WTC11 (cell line): Measurements from ENCODE around the gene FBXO7. TPM values are rescaled to one million over a fixed set of nuclear protein-coding genes. Genes with fewer than 3 reads are reported as not detected.

ENCODE experiments used
- ATAC-seq: fragments of 200-7000 bp; cut with Tn5 transposase; 2 replicates; pipeline ENCODE4 v1.10.0; 2021; ENCODE audit warnings: mild to moderate bottlenecking, moderate library complexity
- CTCF ChIA-PET: fragments of 300-600 bp; sonication (Branson Sonifier 250); formaldehyde crosslinking; loops from one replicate; lab custom pipeline; 2021; ENCODE audit warnings: antibody characterized with exemption; lab: Charles Lee
- POLR2A ChIA-PET: fragments of 350-600 bp; sonication (Branson Sonifier 250); formaldehyde crosslinking; loops from one replicate; lab custom pipeline; 2021; ENCODE audit warnings: antibody characterized with exemption; lab: Charles Lee
- DNase-seq: peaks from one replicate; pipeline ENCODE4 v3.0.0; 2021; ENCODE audit warnings: low spot score
- H3K27ac Mint-ChIP-seq: 2 replicates; pipeline ENCODE4 v1.8.0; 2021; ENCODE audit warnings: mixed read lengths
- H3K27me3 Mint-ChIP-seq: 2 replicates; pipeline ENCODE4 v1.8.0; 2021; ENCODE audit warnings: low read depth, mild to moderate bottlenecking, moderate library complexity, mixed read lengths
- H3K36me3 Mint-ChIP-seq: 2 replicates; pipeline ENCODE4 v1.8.0; 2021; ENCODE audit warnings: mixed read lengths
- H3K4me1 Mint-ChIP-seq: 2 replicates; pipeline ENCODE4 v1.8.0; 2022; ENCODE audit warnings: mixed read lengths
- H3K4me3 Mint-ChIP-seq: 2 replicates; pipeline ENCODE4 v1.8.0; 2021; ENCODE audit warnings: mild to moderate bottlenecking, moderate library complexity, mixed read lengths
- H3K9me3 Mint-ChIP-seq: 2 replicates; pipeline ENCODE4 v1.8.0; 2021; ENCODE audit warnings: mixed read lengths
- FOXP1 ChIP-seq: sonication (generic); formaldehyde crosslinking; IDR thresholded peaks from 2 replicates; pipeline ENCODE4 v1.8.0; 2022; ENCODE audit warnings: missing genetic modification reagents, mild to moderate bottlenecking, moderate library complexity, borderline replicate concordance
- IRF2 ChIP-seq: sonication (generic); formaldehyde crosslinking; IDR thresholded peaks from 2 replicates; pipeline ENCODE4 v1.8.0; 2022; ENCODE audit warnings: low read depth, missing genetic modification reagents, borderline replicate concordance
- KAT7 ChIP-seq: sonication (generic); formaldehyde crosslinking; IDR thresholded peaks from 2 replicates; pipeline ENCODE4 v1.8.1; 2023; ENCODE audit warnings: missing genetic modification reagents, mild to moderate bottlenecking, borderline replicate concordance
- NFYB ChIP-seq: sonication (generic); formaldehyde crosslinking; conservative IDR thresholded peaks from 2 replicates; pipeline ENCODE4 v1.8.0; 2022; ENCODE audit warnings: low read depth, missing genetic modification reagents
- NR2C2 ChIP-seq: sonication (generic); formaldehyde crosslinking; IDR thresholded peaks from 2 replicates; pipeline ENCODE4 v1.8.0; 2022; ENCODE audit warnings: mild to moderate bottlenecking, missing genetic modification reagents
- PRRX2 ChIP-seq: fragments of 250-450 bp; sonication (Bioruptor Pico); IDR thresholded peaks from 2 replicates; pipeline ENCODE4 v1.8.0; 2021; ENCODE audit warnings: mild to moderate bottlenecking
- RORB ChIP-seq: fragments of 250-450 bp; sonication (Bioruptor Pico); IDR thresholded peaks from 2 replicates; pipeline ENCODE4 v1.9.0; 2021; ENCODE audit warnings: mild to moderate bottlenecking
- TCF7 ChIP-seq: sonication (generic); formaldehyde crosslinking; IDR thresholded peaks from 2 replicates; pipeline ENCODE4 v1.8.0; 2022; ENCODE audit warnings: mild to moderate bottlenecking, low read depth, missing genetic modification reagents, moderate library complexity
- TEAD4 ChIP-seq: sonication (generic); formaldehyde crosslinking; IDR thresholded peaks from 2 replicates; pipeline ENCODE4 v1.8.0; 2022; ENCODE audit warnings: mild to moderate bottlenecking, missing genetic modification reagents
- ZNF219 ChIP-seq: sonication (generic); formaldehyde crosslinking; IDR thresholded peaks from 2 replicates; pipeline ENCODE4 v1.8.0; 2023; ENCODE audit warnings: missing genetic modification reagents, mild to moderate bottlenecking, borderline replicate concordance
- ZNF416 ChIP-seq: fragments of 250-450 bp; sonication (Bioruptor Pico); IDR thresholded peaks from 2 replicates; pipeline ENCODE4 v1.9.0; 2021; ENCODE audit warnings: mild to moderate bottlenecking, inconsistent platforms
- total RNA-seq: library from RNA; stranded (reverse); gene quantifications from 3 replicates; pipeline ENCODE4 v1.2.3, GENCODE V29; 2021
- TF ChIP-seq, protein P1 (sequence below): fragments of 250-450 bp; sonication (Bioruptor Pico); IDR thresholded peaks from 2 replicates; pipeline ENCODE4 v1.9.0; 2021; ENCODE audit warnings: mild to moderate bottlenecking, borderline replicate concordance
- TF ChIP-seq, protein P2 (sequence below): fragments of 250-450 bp; sonication (Bioruptor Pico); IDR thresholded peaks from 2 replicates; pipeline ENCODE4 v1.9.0; 2021; ENCODE audit warnings: moderate library complexity, mild to moderate bottlenecking, inconsistent platforms, borderline replicate concordance
- TF ChIP-seq, protein P3 (sequence below): fragments of 200-600 bp; IDR thresholded peaks from 2 replicates; pipeline ENCODE4 v1.8.0; 2022; ENCODE audit warnings: antibody characterized with exemption
- TF ChIP-seq, protein P4 (sequence below): sonication (generic); formaldehyde crosslinking; IDR thresholded peaks from 2 replicates; pipeline ENCODE4 v1.8.0; 2022; ENCODE audit warnings: missing genetic modification reagents
- TF ChIP-seq, protein P5 (sequence below): sonication (generic); formaldehyde crosslinking; IDR thresholded peaks from 2 replicates; pipeline ENCODE4 v1.8.1; 2023; ENCODE audit warnings: mild to moderate bottlenecking, missing genetic modification reagents, borderline replicate concordance
- TF ChIP-seq, protein P6 (sequence below): sonication (generic); formaldehyde crosslinking; conservative IDR thresholded peaks from 2 replicates; pipeline ENCODE4 v1.8.1; 2023; ENCODE audit warnings: mild to moderate bottlenecking, low read depth, missing genetic modification reagents, moderate library complexity
- TF ChIP-seq, protein P7 (sequence below): sonication (generic); formaldehyde crosslinking; IDR thresholded peaks from 2 replicates; pipeline ENCODE4 v1.8.0; 2022; ENCODE audit warnings: mild to moderate bottlenecking, missing genetic modification reagents

FBXO7 gene
- total RNA-seq, 1 experiment from 2014 or later: 59.4 TPM

DNA sequence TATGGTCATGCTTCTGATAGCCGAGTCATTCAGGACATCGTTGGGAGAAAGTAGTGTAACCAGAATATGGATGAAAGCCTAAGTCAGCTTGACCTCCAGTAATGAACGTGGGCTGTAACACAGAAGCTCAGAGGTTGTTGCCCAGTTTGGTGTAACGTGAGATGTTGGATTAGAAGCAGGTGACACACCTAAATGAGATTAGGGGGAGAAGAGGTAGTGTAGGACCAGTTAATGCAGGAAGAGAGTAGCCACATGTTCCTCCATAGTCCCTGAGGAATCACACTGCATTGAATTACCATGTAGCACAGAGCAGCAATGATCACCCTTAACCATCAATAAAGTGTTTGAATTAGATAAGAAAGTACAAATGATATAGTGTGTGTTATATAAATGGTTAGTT, 20.4 kb downstream of the FBXO7 start:
- no peaks in the 10 kb centered on the region for H3K4me1 Mint-ChIP-seq
- POLR2A ChIA-PET: no interaction called here
- H3K9me3 Mint-ChIP-seq: no peaks in the 10 kb centered on the region
- H3K4me3 Mint-ChIP-seq: no peak overlapping the region
- TF ChIP-seq PRRX2 (CRISPR knock-in tag) (no peak), KAT7 (CRISPR knock-in tag) (no peak), NR2C2 (CRISPR knock-in tag) (no peak), IRF2 (no peak), ZNF416 (no peak), TCF7 (CRISPR knock-in tag) (no peak), TEAD4 (no peak), ZNF219 (CRISPR knock-in tag) (no peak), NFYB (CRISPR knock-in tag) (no peak), FOXP1 (CRISPR knock-in tag) (no peak), RORB (no peak)
- TF ChIP-seq, protein P1, sequence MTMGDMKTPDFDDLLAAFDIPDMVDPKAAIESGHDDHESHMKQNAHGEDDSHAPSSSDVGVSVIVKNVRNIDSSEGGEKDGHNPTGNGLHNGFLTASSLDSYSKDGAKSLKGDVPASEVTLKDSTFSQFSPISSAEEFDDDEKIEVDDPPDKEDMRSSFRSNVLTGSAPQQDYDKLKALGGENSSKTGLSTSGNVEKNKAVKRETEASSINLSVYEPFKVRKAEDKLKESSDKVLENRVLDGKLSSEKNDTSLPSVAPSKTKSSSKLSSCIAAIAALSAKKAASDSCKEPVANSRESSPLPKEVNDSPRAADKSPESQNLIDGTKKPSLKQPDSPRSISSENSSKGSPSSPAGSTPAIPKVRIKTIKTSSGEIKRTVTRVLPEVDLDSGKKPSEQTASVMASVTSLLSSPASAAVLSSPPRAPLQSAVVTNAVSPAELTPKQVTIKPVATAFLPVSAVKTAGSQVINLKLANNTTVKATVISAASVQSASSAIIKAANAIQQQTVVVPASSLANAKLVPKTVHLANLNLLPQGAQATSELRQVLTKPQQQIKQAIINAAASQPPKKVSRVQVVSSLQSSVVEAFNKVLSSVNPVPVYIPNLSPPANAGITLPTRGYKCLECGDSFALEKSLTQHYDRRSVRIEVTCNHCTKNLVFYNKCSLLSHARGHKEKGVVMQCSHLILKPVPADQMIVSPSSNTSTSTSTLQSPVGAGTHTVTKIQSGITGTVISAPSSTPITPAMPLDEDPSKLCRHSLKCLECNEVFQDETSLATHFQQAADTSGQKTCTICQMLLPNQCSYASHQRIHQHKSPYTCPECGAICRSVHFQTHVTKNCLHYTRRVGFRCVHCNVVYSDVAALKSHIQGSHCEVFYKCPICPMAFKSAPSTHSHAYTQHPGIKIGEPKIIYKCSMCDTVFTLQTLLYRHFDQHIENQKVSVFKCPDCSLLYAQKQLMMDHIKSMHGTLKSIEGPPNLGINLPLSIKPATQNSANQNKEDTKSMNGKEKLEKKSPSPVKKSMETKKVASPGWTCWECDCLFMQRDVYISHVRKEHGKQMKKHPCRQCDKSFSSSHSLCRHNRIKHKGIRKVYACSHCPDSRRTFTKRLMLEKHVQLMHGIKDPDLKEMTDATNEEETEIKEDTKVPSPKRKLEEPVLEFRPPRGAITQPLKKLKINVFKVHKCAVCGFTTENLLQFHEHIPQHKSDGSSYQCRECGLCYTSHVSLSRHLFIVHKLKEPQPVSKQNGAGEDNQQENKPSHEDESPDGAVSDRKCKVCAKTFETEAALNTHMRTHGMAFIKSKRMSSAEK (CRISPR knock-in tag): no peak
- TF ChIP-seq, protein P2, sequence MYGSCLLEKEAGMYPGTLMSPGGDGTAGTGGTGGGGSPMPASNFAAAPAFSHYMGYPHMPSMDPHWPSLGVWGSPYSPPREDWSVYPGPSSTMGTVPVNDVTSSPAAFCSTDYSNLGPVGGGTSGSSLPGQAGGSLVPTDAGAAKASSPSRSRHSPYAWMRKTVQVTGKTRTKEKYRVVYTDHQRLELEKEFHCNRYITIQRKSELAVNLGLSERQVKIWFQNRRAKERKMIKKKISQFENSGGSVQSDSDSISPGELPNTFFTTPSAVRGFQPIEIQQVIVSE: no peak
- TF ChIP-seq, protein P3, sequence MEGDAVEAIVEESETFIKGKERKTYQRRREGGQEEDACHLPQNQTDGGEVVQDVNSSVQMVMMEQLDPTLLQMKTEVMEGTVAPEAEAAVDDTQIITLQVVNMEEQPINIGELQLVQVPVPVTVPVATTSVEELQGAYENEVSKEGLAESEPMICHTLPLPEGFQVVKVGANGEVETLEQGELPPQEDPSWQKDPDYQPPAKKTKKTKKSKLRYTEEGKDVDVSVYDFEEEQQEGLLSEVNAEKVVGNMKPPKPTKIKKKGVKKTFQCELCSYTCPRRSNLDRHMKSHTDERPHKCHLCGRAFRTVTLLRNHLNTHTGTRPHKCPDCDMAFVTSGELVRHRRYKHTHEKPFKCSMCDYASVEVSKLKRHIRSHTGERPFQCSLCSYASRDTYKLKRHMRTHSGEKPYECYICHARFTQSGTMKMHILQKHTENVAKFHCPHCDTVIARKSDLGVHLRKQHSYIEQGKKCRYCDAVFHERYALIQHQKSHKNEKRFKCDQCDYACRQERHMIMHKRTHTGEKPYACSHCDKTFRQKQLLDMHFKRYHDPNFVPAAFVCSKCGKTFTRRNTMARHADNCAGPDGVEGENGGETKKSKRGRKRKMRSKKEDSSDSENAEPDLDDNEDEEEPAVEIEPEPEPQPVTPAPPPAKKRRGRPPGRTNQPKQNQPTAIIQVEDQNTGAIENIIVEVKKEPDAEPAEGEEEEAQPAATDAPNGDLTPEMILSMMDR: no peak
- TF ChIP-seq, protein P4, sequence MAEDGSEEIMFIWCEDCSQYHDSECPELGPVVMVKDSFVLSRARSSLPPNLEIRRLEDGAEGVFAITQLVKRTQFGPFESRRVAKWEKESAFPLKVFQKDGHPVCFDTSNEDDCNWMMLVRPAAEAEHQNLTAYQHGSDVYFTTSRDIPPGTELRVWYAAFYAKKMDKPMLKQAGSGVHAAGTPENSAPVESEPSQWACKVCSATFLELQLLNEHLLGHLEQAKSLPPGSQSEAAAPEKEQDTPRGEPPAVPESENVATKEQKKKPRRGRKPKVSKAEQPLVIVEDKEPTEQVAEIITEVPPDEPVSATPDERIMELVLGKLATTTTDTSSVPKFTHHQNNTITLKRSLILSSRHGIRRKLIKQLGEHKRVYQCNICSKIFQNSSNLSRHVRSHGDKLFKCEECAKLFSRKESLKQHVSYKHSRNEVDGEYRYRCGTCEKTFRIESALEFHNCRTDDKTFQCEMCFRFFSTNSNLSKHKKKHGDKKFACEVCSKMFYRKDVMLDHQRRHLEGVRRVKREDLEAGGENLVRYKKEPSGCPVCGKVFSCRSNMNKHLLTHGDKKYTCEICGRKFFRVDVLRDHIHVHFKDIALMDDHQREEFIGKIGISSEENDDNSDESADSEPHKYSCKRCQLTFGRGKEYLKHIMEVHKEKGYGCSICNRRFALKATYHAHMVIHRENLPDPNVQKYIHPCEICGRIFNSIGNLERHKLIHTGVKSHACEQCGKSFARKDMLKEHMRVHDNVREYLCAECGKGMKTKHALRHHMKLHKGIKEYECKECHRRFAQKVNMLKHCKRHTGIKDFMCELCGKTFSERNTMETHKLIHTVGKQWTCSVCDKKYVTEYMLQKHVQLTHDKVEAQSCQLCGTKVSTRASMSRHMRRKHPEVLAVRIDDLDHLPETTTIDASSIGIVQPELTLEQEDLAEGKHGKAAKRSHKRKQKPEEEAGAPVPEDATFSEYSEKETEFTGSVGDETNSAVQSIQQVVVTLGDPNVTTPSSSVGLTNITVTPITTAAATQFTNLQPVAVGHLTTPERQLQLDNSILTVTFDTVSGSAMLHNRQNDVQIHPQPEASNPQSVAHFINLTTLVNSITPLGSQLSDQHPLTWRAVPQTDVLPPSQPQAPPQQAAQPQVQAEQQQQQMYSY (CRISPR knock-in tag): no peak
- TF ChIP-seq, protein P5, sequence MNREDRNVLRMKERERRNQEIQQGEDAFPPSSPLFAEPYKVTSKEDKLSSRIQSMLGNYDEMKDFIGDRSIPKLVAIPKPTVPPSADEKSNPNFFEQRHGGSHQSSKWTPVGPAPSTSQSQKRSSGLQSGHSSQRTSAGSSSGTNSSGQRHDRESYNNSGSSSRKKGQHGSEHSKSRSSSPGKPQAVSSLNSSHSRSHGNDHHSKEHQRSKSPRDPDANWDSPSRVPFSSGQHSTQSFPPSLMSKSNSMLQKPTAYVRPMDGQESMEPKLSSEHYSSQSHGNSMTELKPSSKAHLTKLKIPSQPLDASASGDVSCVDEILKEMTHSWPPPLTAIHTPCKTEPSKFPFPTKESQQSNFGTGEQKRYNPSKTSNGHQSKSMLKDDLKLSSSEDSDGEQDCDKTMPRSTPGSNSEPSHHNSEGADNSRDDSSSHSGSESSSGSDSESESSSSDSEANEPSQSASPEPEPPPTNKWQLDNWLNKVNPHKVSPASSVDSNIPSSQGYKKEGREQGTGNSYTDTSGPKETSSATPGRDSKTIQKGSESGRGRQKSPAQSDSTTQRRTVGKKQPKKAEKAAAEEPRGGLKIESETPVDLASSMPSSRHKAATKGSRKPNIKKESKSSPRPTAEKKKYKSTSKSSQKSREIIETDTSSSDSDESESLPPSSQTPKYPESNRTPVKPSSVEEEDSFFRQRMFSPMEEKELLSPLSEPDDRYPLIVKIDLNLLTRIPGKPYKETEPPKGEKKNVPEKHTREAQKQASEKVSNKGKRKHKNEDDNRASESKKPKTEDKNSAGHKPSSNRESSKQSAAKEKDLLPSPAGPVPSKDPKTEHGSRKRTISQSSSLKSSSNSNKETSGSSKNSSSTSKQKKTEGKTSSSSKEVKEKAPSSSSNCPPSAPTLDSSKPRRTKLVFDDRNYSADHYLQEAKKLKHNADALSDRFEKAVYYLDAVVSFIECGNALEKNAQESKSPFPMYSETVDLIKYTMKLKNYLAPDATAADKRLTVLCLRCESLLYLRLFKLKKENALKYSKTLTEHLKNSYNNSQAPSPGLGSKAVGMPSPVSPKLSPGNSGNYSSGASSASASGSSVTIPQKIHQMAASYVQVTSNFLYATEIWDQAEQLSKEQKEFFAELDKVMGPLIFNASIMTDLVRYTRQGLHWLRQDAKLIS (CRISPR knock-in tag): no peak
- TF ChIP-seq, protein P6, sequence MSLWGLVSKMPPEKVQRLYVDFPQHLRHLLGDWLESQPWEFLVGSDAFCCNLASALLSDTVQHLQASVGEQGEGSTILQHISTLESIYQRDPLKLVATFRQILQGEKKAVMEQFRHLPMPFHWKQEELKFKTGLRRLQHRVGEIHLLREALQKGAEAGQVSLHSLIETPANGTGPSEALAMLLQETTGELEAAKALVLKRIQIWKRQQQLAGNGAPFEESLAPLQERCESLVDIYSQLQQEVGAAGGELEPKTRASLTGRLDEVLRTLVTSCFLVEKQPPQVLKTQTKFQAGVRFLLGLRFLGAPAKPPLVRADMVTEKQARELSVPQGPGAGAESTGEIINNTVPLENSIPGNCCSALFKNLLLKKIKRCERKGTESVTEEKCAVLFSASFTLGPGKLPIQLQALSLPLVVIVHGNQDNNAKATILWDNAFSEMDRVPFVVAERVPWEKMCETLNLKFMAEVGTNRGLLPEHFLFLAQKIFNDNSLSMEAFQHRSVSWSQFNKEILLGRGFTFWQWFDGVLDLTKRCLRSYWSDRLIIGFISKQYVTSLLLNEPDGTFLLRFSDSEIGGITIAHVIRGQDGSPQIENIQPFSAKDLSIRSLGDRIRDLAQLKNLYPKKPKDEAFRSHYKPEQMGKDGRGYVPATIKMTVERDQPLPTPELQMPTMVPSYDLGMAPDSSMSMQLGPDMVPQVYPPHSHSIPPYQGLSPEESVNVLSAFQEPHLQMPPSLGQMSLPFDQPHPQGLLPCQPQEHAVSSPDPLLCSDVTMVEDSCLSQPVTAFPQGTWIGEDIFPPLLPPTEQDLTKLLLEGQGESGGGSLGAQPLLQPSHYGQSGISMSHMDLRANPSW: no peak
- TF ChIP-seq, protein P7, sequence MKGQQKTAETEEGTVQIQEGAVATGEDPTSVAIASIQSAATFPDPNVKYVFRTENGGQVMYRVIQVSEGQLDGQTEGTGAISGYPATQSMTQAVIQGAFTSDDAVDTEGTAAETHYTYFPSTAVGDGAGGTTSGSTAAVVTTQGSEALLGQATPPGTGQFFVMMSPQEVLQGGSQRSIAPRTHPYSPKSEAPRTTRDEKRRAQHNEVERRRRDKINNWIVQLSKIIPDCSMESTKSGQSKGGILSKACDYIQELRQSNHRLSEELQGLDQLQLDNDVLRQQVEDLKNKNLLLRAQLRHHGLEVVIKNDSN (CRISPR knock-in tag): no peak
- TF ChIP-seq, all 79 proteins: peak for 0
- Mint-ChIP-seq H3K27me3 (no peaks in the 10 kb centered on the region), H3K27ac (no peak overlapping the region), H3K36me3 (peaks cover 67% of the 10 kb centered on the region)
- ATAC-seq (no peak), DNase-seq (no peak)
- CTCF ChIA-PET: interaction anchor here (0.9 kb wide), 1 partner anchor 525 kb away, joined by 3 read pairs; no protein-coding TSS in a partner anchor
